Measurements from ENCODE around the gene PARP15. TPM values are rescaled to one million over a fixed set of nuclear protein-coding genes. Genes with fewer than 3 reads are reported as not detected.
A peak's percentile ranks its signal among the peaks of the same experiment; 100 is the strongest.
"Not testable (repeated sequence)": the region's sequence is repeated elsewhere in the genome, so short reads cannot be mapped to it uniquely, and the experiment has no call there.

PARP15 gene
- total RNA-seq, 2 donors from 2014 or later: 0.74 to 1.1 TPM

DNA sequence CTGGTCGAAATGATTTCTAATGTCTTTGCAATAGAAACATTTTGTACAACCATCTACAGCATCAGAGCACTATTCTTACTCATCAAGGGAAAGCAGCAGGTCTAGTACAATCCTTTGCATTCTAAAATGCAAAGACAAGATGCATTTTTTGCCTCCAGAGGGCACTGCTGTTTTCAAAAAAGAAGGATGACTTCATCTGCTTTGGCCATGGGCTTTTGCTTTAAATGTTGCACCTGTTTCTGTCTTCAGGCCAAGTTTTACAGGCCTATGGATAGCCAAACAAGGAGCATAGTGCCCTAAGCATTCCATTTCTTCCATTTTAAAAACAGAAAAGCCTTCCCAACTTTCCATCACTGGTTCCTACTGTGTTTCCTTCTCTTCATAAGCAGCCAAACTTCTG, 16.8 kb upstream of the PARP15 start:
- Histone ChIP-seq H3K4me1 (no peaks in the 10 kb centered on the region), H3K27ac (no peak overlapping the region), H3K36me3 (peaks cover 18% of the 10 kb centered on the region), H3K9ac (ENCODE audit: low read depth in 2 of 2, low read length in 2 of 2) (no peak overlapping the region), H3K4me3 (no peak overlapping the region), H3K27me3 (no peaks in the 10 kb centered on the region), H3K9me3 (no peaks in the 10 kb centered on the region)
- intact Hi-C loops (cut with DNase I): loop anchor here (2.0 kb wide), 1 partner anchor 118 kb away; no protein-coding TSS in a partner anchor
- TF ChIP-seq, protein P1, sequence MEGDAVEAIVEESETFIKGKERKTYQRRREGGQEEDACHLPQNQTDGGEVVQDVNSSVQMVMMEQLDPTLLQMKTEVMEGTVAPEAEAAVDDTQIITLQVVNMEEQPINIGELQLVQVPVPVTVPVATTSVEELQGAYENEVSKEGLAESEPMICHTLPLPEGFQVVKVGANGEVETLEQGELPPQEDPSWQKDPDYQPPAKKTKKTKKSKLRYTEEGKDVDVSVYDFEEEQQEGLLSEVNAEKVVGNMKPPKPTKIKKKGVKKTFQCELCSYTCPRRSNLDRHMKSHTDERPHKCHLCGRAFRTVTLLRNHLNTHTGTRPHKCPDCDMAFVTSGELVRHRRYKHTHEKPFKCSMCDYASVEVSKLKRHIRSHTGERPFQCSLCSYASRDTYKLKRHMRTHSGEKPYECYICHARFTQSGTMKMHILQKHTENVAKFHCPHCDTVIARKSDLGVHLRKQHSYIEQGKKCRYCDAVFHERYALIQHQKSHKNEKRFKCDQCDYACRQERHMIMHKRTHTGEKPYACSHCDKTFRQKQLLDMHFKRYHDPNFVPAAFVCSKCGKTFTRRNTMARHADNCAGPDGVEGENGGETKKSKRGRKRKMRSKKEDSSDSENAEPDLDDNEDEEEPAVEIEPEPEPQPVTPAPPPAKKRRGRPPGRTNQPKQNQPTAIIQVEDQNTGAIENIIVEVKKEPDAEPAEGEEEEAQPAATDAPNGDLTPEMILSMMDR (IDR thresholded peaks at IDR 0.05): peak; percentile 43
- peak; percentile 63 for DNase-seq

DNA sequence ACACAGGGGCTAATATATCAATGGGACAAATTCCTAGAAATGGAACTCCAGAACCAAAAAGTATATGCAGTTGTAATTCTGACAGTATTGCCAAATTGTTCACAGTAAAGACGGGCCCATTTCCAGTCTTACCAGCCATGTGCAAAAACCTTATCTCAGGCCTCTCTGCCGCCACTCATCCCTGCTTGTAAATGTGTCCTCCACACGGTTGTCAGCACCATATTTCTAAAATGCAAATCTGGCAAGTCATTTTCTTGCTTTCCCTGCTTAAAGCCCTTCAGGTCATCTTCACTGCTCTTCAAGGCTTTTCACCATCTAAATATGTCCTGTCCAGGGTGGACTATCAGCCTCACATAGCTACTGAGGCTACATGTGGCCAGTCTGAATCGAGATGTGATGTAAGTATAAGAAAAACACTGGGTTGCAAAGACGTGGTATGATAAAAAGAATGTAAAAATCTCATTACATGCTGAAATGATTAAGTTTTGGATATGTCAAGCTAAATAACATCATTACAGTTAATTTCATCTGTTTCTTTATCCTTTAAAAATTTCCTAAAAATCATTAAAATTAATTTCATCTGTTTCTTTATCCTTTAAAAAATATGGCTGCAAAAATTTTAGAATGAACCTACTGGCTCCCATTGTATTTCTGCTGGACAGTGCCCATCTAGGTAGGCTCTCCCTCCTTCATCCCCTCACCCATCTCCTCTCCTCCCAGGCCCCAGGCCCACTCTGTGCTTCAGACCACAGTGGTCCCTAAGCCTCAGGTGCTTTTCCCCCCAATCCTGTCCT, 14.3 kb upstream of the PARP15 start:
- intact Hi-C loops (cut with DNase I): no loop called here
- H3K36me3 ChIP-seq: peaks cover 10% of the 10 kb centered on the region
- no peaks in the 10 kb centered on the region for H3K27me3 ChIP-seq
- no peaks in the 10 kb centered on the region for H3K4me1 ChIP-seq
- H3K9me3 ChIP-seq: no peaks in the 10 kb centered on the region
- H3K27ac ChIP-seq: peak overlapping the region; percentile 94
- peak overlapping the region; percentile 76 to 94 for H3K9ac ChIP-seq (ENCODE audit: low read depth in 2 of 2, low read length in 2 of 2)
- TF ChIP-seq, protein P1 (IDR thresholded peaks at IDR 0.05): no peak
- no peak for DNase-seq
- peak overlapping the region; percentile 66 for H3K4me3 ChIP-seq

- peak; percentile 29 for DNase-seq
- H3K9me3 ChIP-seq: no peaks in the 10 kb centered on the region
- H3K4me1 ChIP-seq: no peaks in the 10 kb centered on the region
- peak overlapping the region; percentile 94 for H3K27ac ChIP-seq
- intact Hi-C loops (cut with DNase I): no loop called here
- H3K9ac ChIP-seq (ENCODE audit: low read depth in 2 of 2, low read length in 2 of 2): peak overlapping the region; percentile 76 to 94
- TF ChIP-seq, protein P1 (IDR thresholded peaks at IDR 0.05): no peak
- peak overlapping the region; percentile 66 for H3K4me3 ChIP-seq
- H3K36me3 ChIP-seq: peaks cover 7% of the 10 kb centered on the region
- H3K27me3 ChIP-seq: no peaks in the 10 kb centered on the region
Observed at GRCh38 chr3:122563717-122564025, 13.8 kb upstream of the PARP15 start.

DNA sequence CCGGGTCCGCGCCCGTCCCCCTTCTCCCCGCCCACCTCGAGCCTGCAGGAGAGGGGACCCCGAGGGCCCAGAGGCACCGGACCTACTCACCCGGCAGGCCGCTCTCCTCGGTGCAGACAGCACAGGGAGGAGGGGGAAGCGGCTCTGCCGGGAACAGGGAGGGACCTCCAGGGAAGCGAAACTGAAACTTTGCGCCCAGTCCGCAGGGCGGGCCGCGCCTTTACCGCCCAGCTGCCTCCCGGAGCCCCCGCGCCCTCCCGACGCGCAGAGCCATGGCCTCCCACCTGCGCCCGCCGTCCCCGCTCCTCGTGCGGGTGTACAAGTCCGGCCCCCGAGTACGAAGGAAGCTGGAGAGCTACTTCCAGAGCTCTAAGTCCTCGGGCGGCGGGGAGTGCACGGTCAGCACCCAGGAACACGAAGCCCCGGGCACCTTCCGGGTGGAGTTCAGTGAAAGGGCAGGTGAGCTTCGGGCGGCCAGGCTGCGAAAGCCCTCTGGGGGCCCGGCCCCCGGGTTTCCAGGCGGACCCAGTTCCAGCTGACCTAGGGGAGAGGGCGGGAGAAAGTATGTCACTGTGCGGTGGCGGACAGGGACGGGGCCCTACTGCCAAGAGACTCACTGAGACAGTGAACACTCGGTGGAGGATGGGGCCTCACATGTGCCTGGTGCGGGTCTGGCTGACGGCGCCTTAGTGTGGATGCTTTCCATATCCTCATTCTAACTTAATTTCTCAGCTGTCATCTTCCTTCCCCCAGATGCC, 13.1 kb upstream of the PARP15 start, which contains the start of the genes DTX3L and PARP9:
Gene DTX3L, plus strand, starts transcription at position 184 of the 758 bp plus-strand sequence. Its CDS starts 89 bp downstream, at position 273.
Gene PARP9, minus strand, starts transcription at position 146 of the 758 bp plus-strand sequence. CDS start 4,680 bp downstream, outside the sequence.
- Histone ChIP-seq H3K36me3 (peaks cover 9% of the 10 kb centered on the region), H3K4me3 (peak within 1 kb of the TSS; percentile 66), H3K4me1 (no peaks in the 10 kb centered on the region), H3K27me3 (no peaks in the 10 kb centered on the region), H3K9ac (ENCODE audit: low read depth in 2 of 2, low read length in 2 of 2) (peak within 1 kb of the TSS; percentile 76 to 94), H3K27ac (peak within 1 kb of the TSS; percentile 94), H3K9me3 (no peaks in the 10 kb centered on the region)
- DNase-seq: peak; percentile 87
- intact Hi-C loops (cut with DNase I): no loop called here
- TF ChIP-seq, protein P1 (IDR thresholded peaks at IDR 0.05): no peak

DNA sequence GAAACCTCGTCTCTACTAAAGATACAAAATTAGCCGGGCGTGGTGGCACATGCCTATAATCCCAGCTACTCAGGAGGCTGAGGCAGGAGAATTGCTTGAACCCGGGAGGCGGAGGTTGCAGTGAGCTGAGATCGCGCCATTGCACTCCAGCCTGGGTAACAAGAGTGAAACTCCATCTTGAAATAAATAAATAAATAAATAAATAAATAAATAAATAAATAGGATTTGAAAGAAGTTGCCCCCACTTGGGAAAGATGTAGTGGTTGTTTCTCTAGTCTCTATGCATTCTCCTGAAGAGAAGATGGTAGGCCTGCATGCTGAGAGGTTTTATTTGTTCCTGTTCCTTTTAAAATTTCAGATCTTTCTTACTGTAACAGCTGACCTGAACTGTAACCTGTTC, 9.3 kb upstream of the PARP15 start:
- DNase-seq; H3K9me3 ChIP-seq; H3K4me3 ChIP-seq; H3K9ac ChIP-seq (ENCODE audit: low read depth in 2 of 2, low read length in 2 of 2); H3K4me1 ChIP-seq; H3K27me3 ChIP-seq; H3K27ac ChIP-seq; intact Hi-C loops (cut with DNase I): not testable (repeated sequence)
- H3K36me3 ChIP-seq: peaks cover 17% of the 10 kb centered on the region
